ENCODE results near the gene RPL6. TPM values are rescaled to one million over a fixed set of nuclear protein-coding genes. Genes with fewer than 3 reads are reported as not detected.
A peak's percentile ranks its signal among the peaks of the same experiment; 100 is the strongest.
"Not testable (repeated sequence)": the region's sequence is repeated elsewhere in the genome, so short reads cannot be mapped to it uniquely, and the experiment has no call there.

The RPL6 gene
- total RNA-seq, 2 donors from 2014 or later, result 684 to 695 TPM

- ATAC-seq, result no peak
- no peak for DNase-seq
- intact Hi-C loops (cut with DNase I), result no loop called here
Measured at GRCh38 chr12:112422531-112422930, 13.1 kb upstream of the RPL6 start.

GRCh38 chr12:112421363-112421762 lies 12.0 kb upstream of the RPL6 start:
- DNase-seq, result no peak
- no peak for ATAC-seq
- intact Hi-C loops (cut with DNase I), result no loop called here

GRCh38 chr12:112420740-112421139 lies 11.3 kb upstream of the RPL6 start:
- intact Hi-C loops (cut with DNase I), result no loop called here
- no peak for DNase-seq
- no peak for ATAC-seq

DNA sequence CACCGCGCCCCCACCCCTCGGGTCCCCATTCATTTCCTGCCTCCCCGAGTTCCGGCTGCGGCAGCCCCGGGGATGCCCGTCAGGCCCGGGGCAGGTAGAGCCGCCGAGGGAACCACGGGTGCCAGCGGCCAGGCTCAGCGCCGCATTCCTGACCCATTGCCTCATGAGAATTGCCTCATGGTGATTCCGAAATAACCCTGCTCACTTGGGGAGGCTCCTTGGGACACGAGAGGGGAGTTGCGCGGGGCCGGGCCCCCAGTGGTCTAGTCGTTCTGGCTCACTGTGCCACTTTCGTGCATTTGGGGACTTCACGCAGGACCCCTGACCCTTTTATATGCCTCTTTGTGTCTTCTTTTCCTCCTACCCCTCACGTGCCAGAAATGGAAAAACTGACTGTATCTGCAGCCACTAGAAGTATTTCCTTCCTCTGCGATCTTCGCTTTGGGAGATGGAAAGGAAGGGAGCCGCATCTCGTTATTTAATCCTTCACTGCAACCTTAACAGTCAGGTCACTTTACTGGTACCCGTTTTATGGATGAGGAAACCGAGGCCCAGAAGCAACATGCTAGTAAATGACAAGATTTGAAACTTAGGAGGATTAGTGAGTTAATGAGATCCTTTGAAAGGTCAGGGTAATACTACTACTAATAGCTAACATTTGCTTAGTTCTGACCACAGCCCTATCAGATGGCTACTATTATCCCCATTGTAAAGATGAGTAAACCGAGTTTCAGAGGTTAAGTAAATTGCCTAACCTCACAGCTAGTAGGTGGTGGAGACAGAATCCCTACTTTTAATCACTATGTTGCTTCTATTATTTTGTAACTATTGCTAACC lies 10.1 kb upstream of the RPL6 start:
- DNase-seq, result peak; percentile 72
- peak; percentile 87 to 89 for ATAC-seq
- intact Hi-C loops (cut with DNase I), result no loop called here

DNA sequence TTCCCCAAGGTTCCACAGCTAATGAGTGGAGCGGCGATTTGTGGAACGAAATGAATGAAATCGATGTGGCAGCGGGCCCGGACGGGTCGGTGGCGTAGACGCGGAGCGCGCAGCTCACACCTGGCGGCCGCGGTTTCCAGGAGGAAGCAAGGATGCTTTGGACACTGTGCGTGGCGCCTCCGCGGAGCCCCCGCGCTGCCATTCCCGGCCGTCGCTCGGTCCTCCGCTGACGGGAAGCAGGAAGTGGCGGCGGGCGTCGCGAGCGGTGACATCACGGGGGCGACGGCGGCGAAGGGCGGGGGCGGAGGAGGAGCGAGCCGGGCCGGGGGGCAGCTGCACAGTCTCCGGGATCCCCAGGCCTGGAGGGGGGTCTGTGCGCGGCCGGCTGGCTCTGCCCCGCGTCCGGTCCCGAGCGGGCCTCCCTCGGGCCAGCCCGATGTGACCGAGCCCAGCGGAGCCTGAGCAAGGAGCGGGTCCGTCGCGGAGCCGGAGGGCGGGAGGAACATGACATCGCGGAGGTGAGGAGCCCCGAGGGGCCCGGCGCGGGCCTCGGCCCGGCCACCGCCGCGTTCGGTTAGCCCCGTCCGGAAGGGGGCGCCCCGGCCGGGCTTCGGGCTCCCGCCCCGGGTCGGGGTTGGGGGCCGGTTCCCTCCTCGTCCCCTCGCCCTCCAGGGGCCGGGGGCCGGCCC lies 9.3 kb upstream of the RPL6 start, which contains the start of gene PTPN11:
PTPN11 (plus strand) TSS at position 340 of the 689 bp plus-strand sequence; CDS start at position 505, 165 bp downstream.
- DNase-seq, result peak; percentile 89
- intact Hi-C loops (cut with DNase I), result no loop called here
- ATAC-seq, result peak; percentile 93 to 96

DNA sequence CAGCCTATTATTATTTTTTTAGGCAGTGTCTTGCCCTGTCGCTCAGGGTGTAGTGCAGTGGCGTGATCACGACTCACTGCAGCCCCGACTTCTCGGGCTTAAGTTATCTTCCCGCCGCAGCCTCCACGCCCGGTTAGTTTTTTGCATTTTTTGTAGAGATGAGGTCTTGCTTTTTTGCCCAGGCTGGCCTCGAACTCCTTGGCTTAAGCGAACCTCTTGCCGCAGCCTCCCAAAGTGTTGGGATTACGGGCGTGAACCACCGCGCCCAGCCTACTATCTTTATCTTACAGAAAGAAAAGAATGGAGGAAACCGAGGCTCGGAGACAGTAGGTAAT lies 8.8 kb upstream of the RPL6 start:
- ATAC-seq, result no peak
- intact Hi-C loops (cut with DNase I), result no loop called here
- no peak for DNase-seq

GRCh38 chr12:112415457-112415856 lies 6.1 kb upstream of the RPL6 start:
- ATAC-seq; DNase-seq; intact Hi-C loops (cut with DNase I): not testable (repeated sequence)

GRCh38 chr12:112413855-112414625 lies 4.6 kb upstream of the RPL6 start:
- DNase-seq, result no peak
- ATAC-seq, result peak in 1 of 2 donors; percentile 3
- intact Hi-C loops (cut with DNase I), result no loop called here

DNA sequence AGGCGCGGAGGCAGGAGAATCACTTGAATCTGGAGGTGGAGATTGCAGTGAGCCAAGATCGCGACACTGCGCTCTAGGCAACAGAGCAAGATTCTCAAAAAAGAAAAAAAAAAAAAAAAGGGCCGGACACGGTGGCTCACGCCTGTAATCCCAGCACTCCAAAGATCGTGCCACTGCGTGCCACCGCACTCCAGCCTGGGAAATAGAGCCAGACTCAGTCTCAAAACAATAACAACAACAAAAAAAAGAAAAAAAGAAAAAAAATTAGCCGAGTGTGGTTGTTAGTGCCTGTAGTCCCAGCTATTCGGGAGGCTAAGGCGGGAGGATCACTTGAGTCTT lies 470 bp upstream of the RPL6 start:
- no peak for ATAC-seq
- intact Hi-C loops (cut with DNase I), result no loop called here
- DNase-seq, result no peak

DNA sequence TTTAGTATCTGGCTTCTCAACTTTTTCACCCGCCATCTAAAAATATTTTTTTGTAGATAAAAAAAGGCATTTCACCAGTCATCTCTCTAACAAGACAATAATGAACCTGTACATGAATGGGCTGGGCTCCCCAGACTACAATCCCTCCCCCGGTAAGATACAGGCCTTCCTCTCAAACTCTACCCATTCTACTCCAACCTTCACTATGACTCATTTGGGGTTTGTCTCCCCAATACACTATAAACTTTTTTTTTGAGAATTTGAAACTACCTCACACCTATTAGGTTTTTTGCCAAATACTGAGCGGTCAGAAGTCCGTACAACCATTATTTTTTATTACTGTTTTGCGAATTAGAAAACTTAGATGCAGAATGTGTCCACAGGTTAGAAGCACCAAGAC lies 784 bp downstream of the RPL6 start:
- no peak for DNase-seq
- intact Hi-C loops (cut with DNase I), result no loop called here
- ATAC-seq, result peak in 1 of 2 donors; percentile 36

- ATAC-seq; intact Hi-C loops (cut with DNase I); DNase-seq: not testable (repeated sequence)
Measured at GRCh38 chr12:112407683-112408082, 1.7 kb downstream of the RPL6 start.

GRCh38 chr12:112406519-112407488 lies 2.6 kb downstream of the RPL6 start:
- DNase-seq (no peak), ATAC-seq (no peak)
- intact Hi-C loops (cut with DNase I), result no loop called here

- ATAC-seq (no peak), DNase-seq (no peak)
- intact Hi-C loops (cut with DNase I), result no loop called here
Measured at GRCh38 chr12:112401903-112402498, 7.4 kb downstream of the RPL6 start.

DNA sequence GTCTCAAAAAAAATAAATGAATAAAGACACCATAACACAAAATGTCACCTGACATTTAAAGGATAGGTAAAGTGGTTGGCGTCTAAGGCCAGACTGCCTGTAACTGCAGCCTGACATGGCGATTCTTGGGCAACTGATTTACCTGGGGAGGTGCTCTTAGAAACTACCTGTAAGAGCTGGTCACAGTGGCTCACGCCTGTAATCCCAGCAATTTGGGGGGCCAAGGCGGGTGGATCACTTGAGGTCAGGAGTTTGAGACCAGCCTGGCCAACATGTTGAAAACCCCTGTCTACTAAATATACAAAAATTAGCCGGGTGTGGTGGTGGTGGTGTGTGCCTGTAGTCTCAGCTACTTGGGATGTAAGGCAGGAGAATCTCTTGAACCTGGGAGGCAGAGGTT lies 8.4 kb downstream of the RPL6 start:
- intact Hi-C loops (cut with DNase I), result no loop called here
- no peak for ATAC-seq
- DNase-seq, result no peak

GRCh38 chr12:112393328-112393727 lies 16.1 kb downstream of the RPL6 start:
- no peak for ATAC-seq
- intact Hi-C loops (cut with DNase I), result no loop called here
- no peak for DNase-seq

- intact Hi-C loops (cut with DNase I), result loop anchor here (5.0 to 10.0 kb wide), 4 partner anchors 95 to 195 kb away; no protein-coding TSS in a partner anchor
- DNase-seq, ATAC-seq: not testable (repeated sequence)
Measured at GRCh38 chr12:112389922-112390654, 19.3 kb downstream of the RPL6 start.

- no peak for ATAC-seq
- intact Hi-C loops (cut with DNase I), result loop anchor here (5.0 to 10.0 kb wide), 4 partner anchors 94 to 194 kb away; no protein-coding TSS in a partner anchor
Measured at GRCh38 chr12:112389228-112389627, 20.2 kb downstream of the RPL6 start.

More at GRCh38 chr12:112389228-112389627, 20.2 kb downstream of the RPL6 start:
- DNase-seq, result no peak

All from left cardiac atrium (tissue), 4 donors.